HG02840 (cell line): Measurements from ENCODE around the gene GLOD4.
A peak's percentile ranks its signal among the peaks of the same experiment; 100 is the strongest.
"Not testable (repeated sequence)": the region's sequence is repeated elsewhere in the genome, so short reads cannot be mapped to it uniquely, and the experiment has no call there.

ENCODE experiments used
- ATAC-seq: cut with Tn5 transposase; IDR thresholded peaks from one replicate; pipeline ENCODE4 v1.9.1; 2021; ENCODE audit warnings: mild to moderate bottlenecking, moderate library complexity, moderate number of reproducible peaks; ENCODE audit not compliant: unreplicated experiment, low FRiP score

GLOD4 gene

DNA sequence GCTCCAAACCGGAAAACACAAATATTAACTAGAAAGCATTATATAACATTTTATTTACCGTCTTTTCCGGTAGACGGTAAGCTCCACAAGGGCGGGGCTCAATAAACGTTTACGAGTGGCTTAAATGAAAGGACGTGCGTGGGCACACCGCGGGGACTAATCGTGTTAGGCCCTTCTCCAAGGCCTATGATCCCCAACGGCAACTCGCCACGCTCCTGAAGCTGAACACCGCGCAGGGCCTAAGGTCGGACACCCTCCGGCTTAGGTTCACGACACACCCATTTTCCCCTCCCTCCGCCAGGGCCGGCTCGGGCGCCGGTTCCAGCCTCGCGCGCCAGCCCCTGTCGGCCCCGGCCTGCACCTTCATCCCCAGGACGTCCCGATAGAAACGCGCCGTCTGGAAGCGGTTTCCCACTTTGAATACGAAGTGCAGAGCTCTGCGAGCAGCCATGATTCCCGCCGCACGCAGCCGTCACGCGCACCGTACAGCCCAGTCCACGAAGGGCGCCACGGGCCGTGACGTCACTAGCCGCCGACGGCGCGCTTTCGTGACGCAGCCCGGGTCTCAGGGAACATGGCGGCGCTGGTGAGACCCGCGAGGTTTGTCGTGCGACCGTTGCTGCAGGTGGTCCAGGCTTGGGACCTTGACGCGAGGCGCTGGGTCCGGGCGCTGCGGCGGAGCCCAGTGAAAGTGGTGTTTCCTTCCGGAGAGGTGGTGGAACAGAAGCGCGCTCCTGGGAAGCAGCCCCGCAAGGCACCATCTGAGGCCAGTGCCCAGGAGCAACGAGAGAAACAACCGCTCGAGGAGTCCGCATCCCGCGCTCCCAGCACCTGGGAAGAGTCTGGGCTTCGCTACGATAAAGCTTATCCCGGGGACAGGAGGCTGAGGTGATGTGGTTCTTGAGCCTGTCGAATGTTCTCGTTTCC lies at the start of gene GLOD4, which contains the start of gene MRM3:
Gene GLOD4, minus strand, starts transcription at position 476 of the 927 bp plus-strand sequence. Its CDS starts 25 bp downstream, at position 451.
Gene MRM3, plus strand, starts transcription at position 549 of the 927 bp plus-strand sequence. Its CDS starts 26 bp downstream, at position 575.
- ATAC-seq: peak; percentile 90

GRCh38 chr17:830950-831349 lies 48.9 kb upstream of the GLOD4 start:
- ATAC-seq: no peak

DNA sequence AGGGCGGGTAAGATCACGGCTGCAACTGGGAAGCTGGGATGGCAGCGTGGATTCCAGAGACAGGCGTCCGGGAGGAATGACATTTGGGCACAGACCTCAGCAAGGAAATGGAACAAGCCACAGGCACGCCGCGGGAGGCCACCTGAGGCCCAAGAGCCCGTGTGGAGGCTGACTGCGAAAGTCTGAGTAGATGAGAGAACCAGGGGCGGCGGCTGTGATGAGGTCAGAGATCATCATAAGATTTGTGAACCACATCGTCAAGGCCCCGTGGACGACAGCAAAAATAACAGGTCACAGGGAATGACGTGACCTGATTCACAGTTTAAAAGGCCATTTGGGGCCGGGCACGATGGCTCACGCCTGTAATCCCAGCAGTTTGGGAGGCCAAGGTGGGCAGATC lies 48.3 kb upstream of the GLOD4 start:
- ATAC-seq: no peak

- ATAC-seq: not testable (repeated sequence)
Measured at GRCh38 chr17:829614-830013, 47.5 kb upstream of the GLOD4 start.

- no peak for ATAC-seq
Measured at GRCh38 chr17:828761-829160, 46.7 kb upstream of the GLOD4 start.

GRCh38 chr17:826778-827177 lies 44.7 kb upstream of the GLOD4 start:
- no peak for ATAC-seq

GRCh38 chr17:825216-825615 lies 43.1 kb upstream of the GLOD4 start:
- ATAC-seq: no peak

- no peak for ATAC-seq
Measured at GRCh38 chr17:824378-824777, 42.3 kb upstream of the GLOD4 start.

DNA sequence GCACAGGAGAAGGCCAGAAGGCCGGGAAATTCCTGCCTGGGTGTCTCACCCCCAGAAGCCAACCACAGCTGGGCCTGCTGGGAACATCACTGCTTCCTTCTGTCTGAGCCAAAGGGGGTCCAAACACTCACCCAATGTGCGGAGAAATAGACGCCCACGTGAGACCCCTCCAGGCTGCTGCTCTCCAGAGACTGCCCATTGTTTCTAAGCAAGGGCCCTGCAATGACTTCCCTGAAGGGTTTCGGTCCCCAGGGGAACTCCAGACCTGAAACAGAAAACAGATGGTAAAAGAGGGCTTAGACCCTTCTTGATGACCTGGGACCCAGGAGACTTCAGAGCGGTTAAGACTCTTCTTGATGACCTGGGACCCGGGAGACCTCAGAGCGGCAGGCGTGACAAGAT lies 41.4 kb upstream of the GLOD4 start:
- ATAC-seq: no peak

- no peak for ATAC-seq
Measured at GRCh38 chr17:819251-819650, 37.2 kb upstream of the GLOD4 start.

GRCh38 chr17:814371-814770 lies 32.3 kb upstream of the GLOD4 start:
- ATAC-seq: no peak

GRCh38 chr17:812638-813204 lies 30.6 kb upstream of the GLOD4 start:
- no peak for ATAC-seq

DNA sequence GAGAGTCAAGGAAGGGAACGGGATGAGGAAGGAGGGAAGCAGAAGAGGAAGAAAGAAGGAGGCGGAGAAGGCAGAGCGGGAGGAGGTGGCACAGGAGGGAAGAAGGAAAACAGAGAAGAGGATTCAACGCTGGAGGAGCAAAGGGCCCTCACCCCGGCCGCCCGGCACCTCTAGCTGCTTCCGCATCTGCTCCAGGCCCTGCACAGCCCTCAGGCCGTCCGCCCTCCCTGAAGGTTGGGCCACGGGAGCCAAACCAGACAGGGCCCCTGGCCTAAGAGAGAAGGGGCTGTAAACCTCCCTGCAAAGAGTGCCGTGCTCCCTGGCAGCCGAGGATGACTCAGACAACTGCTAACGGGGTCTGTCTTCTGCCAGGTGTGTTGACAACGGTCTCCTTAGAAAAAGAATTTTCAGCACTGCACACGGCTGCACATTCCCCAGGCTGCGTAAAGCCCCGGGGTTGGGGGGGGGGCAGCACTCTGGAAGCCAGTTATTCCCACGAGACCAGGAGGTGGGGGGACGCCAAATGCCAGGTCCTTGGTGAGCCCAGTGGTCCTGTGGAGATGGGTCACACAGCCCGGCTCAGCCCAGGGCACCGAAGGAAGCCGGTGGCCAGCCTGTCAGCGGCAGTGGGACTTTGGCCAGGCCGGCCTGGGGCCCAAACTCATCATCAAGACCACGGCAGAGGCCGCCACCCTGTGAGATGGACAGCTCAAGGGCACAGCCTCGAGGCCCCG lies 29.1 kb upstream of the GLOD4 start:
- no peak for ATAC-seq

- ATAC-seq: no peak
Measured at GRCh38 chr17:807523-808294, 25.6 kb upstream of the GLOD4 start.

DNA sequence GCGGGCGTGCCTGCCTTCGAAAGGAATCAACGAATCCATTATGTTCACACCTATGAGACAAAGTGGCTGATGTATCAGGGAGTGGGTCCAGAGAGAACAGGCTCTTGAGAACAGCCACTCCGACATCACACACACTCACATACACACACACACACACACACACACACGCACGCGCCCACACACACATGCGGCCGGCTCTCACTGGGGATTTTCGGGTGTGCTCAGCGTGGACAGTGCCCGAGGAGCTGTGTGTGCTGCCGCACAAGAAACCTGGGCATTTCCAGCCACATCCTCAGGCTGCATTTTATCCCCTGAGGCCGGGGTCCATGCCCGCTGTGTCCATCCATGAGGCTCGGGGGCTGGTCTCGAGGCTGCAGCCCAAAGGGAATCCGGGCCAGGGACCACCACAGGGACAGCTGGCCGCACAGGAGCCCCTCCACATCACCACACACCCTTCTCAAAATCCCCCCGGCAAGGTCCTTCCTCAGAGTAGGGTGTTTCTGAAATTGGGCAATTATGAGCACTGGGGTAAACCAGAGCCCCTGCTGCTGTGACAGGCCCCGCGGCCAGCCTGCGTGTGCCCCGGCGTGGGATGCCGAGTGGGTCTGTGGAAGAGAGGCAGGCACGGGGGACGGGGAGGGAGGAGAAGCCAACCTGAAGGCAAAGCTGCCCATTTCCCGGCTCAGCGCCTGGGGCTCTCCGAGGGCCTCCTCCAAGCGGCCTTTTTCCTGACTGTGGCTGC lies 24.9 kb upstream of the GLOD4 start:
- no peak for ATAC-seq

GRCh38 chr17:806346-806745 lies 24.3 kb upstream of the GLOD4 start:
- no peak for ATAC-seq

GRCh38 chr17:805886-806285 lies 23.8 kb upstream of the GLOD4 start:
- ATAC-seq: not testable (repeated sequence)

GRCh38 chr17:804541-805435 lies 22.7 kb upstream of the GLOD4 start:
- no peak for ATAC-seq
